Astrocyte (in vitro differentiated cells and primary cell): ENCODE results near the gene TRIO. TPM values are rescaled to one million over a fixed set of nuclear protein-coding genes. Genes with fewer than 3 reads are reported as not detected.

Experiments used
- DNase-seq: peaks from one replicate; pipeline ENCODE4 v3.0.0-alpha.2; 2010; ENCODE audit warnings: low read depth
- FAIRE-seq: peaks from 2 replicates; lab custom pipeline; 2011; peaks lifted over from hg19 to GRCh38; lab: Jason Lieb, UNC
- H2AFZ ChIP-seq: 2 replicates; pipeline ENCODE4 v1.6.0; 2012; ENCODE audit warnings: low read depth, low read length, inconsistent platforms
- H3K27ac ChIP-seq: 2 replicates; pipeline ENCODE4 v1.5.1; 2011; ENCODE audit warnings: low read depth, low read length, inconsistent platforms
- H3K27me3 ChIP-seq: 2 replicates; pipeline ENCODE4 v1.6.0; 2011; ENCODE audit warnings: low read length, inconsistent platforms; ENCODE audit not compliant: insufficient read depth
- H3K36me3 ChIP-seq: 2 replicates; pipeline ENCODE4 v1.5.1; 2011; ENCODE audit warnings: low read length, inconsistent platforms; ENCODE audit not compliant: insufficient read depth
- H3K4me1 ChIP-seq: 2 replicates; pipeline ENCODE4 v1.5.1; 2011; ENCODE audit warnings: low read length, inconsistent platforms; ENCODE audit not compliant: insufficient read depth
- H3K4me2 ChIP-seq: 2 replicates; pipeline ENCODE4 v1.6.0; 2012; ENCODE audit warnings: low read length, inconsistent platforms
- H3K4me3 ChIP-seq: 2 replicates; pipeline ENCODE4 v1.5.1; 2011; ENCODE audit warnings: low read depth, mild to moderate bottlenecking, low read length, inconsistent platforms; ENCODE audit not compliant: insufficient read depth
- H3K79me2 ChIP-seq: 2 replicates; pipeline ENCODE4 v1.6.0; 2012; ENCODE audit warnings: mild to moderate bottlenecking, low read length, inconsistent platforms; ENCODE audit not compliant: insufficient read depth
- H3K9ac ChIP-seq: 2 replicates; pipeline ENCODE4 v1.6.0; 2012; ENCODE audit warnings: mild to moderate bottlenecking, low read length, inconsistent platforms
- H3K9me3 ChIP-seq: 2 replicates; pipeline ENCODE4 v1.5.1; 2012; ENCODE audit warnings: low read depth, mild to moderate bottlenecking, low read length, inconsistent platforms; ENCODE audit not compliant: insufficient read depth
- H4K20me1 ChIP-seq: 2 replicates; pipeline ENCODE4 v1.6.0; 2012; ENCODE audit warnings: low read length, inconsistent platforms; ENCODE audit not compliant: insufficient read depth
- H3K27ac Mint-ChIP-seq: one replicate; pipeline ENCODE4 v1.8.0; 2021; ENCODE audit warnings: mild to moderate bottlenecking, mixed read lengths; ENCODE audit not compliant: unreplicated experiment
- H3K27me3 Mint-ChIP-seq: one replicate; pipeline ENCODE4 v1.8.0; 2021; ENCODE audit warnings: low read depth, mixed read lengths; ENCODE audit not compliant: unreplicated experiment
- H3K36me3 Mint-ChIP-seq: one replicate; pipeline ENCODE4 v1.8.0; 2021; ENCODE audit warnings: low read depth, mixed read lengths; ENCODE audit not compliant: unreplicated experiment
- H3K4me1 Mint-ChIP-seq: one replicate; pipeline ENCODE4 v1.8.0; 2021; ENCODE audit warnings: low read depth, mixed read lengths; ENCODE audit not compliant: unreplicated experiment
- H3K4me3 Mint-ChIP-seq: one replicate; pipeline ENCODE4 v1.8.0; 2021; ENCODE audit warnings: mild to moderate bottlenecking, moderate library complexity, mixed read lengths; ENCODE audit not compliant: unreplicated experiment
- H3K9me3 Mint-ChIP-seq: one replicate; pipeline ENCODE4 v1.8.0; 2021; ENCODE audit warnings: mild to moderate bottlenecking, mixed read lengths; ENCODE audit not compliant: unreplicated experiment
- EZH2 ChIP-seq: IDR thresholded peaks from 2 replicates; pipeline ENCODE4 v1.6.1; 2012; ENCODE audit warnings: mild to moderate bottlenecking, low read length, inconsistent platforms; ENCODE audit not compliant: insufficient read depth
- total RNA-seq: library from RNA; stranded (reverse); gene quantifications from 2 replicates; pipeline ENCODE4 v1.2.1, GENCODE V29; 2021
- TF ChIP-seq, protein P1 (sequence below): IDR thresholded peaks from 2 replicates; pipeline ENCODE4 v1.5.1; 2011; ENCODE audit warnings: low read depth, mild to moderate bottlenecking, inconsistent platforms, low read length, moderate library complexity; ENCODE audit not compliant: insufficient read depth

Gene TRIO
- total RNA-seq, 1 donor from 2014 or later = 347 TPM

DNA sequence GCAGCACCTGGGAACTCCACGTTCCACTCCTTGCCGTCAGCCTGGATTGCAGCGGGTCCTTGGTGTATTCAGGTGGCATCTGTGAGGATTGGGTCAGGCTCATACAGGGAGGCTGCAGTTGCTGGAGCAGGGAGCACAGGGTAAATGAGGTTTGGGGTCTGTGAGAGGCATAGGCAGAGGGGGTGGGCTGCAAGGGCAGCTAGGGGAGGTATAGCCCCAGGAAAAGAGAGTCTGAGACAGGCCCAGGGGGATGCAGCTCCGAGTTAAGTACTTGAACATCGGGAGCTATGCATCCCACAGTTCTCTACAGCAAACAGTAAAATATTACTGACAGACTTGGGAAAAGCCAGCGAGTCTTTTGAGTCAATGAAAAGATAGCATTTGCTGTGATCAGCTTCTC lies 101.6 kb downstream of the TRIO start:
- Histone ChIP-seq H4K20me1 (peaks cover 92% of the 10 kb centered on the region), H3K27me3 (no peaks in the 10 kb centered on the region), H3K9ac (no peak overlapping the region), H3K27ac (no peak overlapping the region), H3K36me3 (no peaks in the 10 kb centered on the region), H3K9me3 (no peaks in the 10 kb centered on the region), H2AFZ (no peak overlapping the region), H3K4me3 (no peak overlapping the region), H3K4me2 (peak overlapping the region; percentile 18), H3K4me1 (peaks cover 44% of the 10 kb centered on the region), H3K79me2 (peaks cover 100% of the 10 kb centered on the region)
- H3K27ac Mint-ChIP-seq = peak overlapping the region; percentile 93
- FAIRE-seq = no peak
- TF ChIP-seq EZH2 = no peak
- TF ChIP-seq, protein P1, sequence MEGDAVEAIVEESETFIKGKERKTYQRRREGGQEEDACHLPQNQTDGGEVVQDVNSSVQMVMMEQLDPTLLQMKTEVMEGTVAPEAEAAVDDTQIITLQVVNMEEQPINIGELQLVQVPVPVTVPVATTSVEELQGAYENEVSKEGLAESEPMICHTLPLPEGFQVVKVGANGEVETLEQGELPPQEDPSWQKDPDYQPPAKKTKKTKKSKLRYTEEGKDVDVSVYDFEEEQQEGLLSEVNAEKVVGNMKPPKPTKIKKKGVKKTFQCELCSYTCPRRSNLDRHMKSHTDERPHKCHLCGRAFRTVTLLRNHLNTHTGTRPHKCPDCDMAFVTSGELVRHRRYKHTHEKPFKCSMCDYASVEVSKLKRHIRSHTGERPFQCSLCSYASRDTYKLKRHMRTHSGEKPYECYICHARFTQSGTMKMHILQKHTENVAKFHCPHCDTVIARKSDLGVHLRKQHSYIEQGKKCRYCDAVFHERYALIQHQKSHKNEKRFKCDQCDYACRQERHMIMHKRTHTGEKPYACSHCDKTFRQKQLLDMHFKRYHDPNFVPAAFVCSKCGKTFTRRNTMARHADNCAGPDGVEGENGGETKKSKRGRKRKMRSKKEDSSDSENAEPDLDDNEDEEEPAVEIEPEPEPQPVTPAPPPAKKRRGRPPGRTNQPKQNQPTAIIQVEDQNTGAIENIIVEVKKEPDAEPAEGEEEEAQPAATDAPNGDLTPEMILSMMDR = no peak
- H3K4me3 Mint-ChIP-seq = peak overlapping the region; percentile 20
- no peak for DNase-seq
- H3K27me3 Mint-ChIP-seq = no peaks in the 10 kb centered on the region
- H3K4me1 Mint-ChIP-seq = peaks cover 84% of the 10 kb centered on the region
- peaks cover 4% of the 10 kb centered on the region for H3K36me3 Mint-ChIP-seq
- H3K9me3 Mint-ChIP-seq = no peaks in the 10 kb centered on the region

DNA sequence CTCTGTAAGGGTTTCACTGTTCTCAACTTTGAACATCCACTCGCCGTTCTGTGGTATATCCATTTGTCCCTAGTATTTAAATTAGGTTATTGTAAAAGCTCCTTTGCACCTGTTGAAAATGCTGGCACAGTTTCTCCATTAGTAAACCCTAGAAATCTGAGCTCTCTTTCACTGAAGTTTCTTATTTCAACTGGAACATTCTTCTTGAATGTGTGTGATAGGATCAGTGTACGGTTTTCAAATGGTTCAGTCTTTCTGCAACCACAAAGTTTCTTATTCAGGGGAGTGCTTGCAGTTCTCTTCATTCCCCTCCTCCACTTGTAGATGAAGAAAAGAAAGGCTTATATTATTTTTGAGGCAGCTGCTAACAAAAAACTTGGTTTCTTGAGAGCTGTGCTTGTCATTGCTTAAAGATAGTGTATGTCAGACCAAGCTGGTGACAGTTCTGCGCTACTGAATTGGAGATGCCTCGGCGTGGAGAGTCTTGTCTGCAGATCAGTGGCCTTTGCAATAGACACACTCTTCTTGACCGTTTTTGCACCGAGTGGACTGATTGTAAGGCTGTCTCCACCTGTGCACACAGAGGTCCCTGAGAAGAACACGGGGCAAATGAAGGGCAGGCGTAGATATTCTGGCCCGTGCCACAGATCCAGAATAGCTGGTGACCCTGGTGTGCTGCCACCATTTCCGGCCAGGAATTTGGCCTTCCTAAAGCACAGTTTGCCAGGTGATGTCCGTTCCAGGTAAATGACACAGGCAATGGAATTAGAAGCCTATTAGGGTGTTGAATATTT lies 102.2 kb downstream of the TRIO start:
- no peak for FAIRE-seq
- Histone ChIP-seq H3K36me3 (no peaks in the 10 kb centered on the region), H3K4me3 (no peak overlapping the region), H3K27me3 (no peaks in the 10 kb centered on the region), H3K79me2 (peaks cover 100% of the 10 kb centered on the region), H3K4me2 (peak overlapping the region; percentile 18), H3K4me1 (peaks cover 49% of the 10 kb centered on the region), H3K9ac (no peak overlapping the region), H3K9me3 (no peaks in the 10 kb centered on the region), H4K20me1 (peaks cover 93% of the 10 kb centered on the region), H2AFZ (no peak overlapping the region), H3K27ac (no peak overlapping the region)
- Mint-ChIP-seq H3K36me3 (peaks cover 6% of the 10 kb centered on the region), H3K27me3 (no peaks in the 10 kb centered on the region), H3K4me3 (no peak overlapping the region), H3K4me1 (peaks cover 84% of the 10 kb centered on the region), H3K27ac (peak overlapping the region; percentile 93), H3K9me3 (no peaks in the 10 kb centered on the region)
- DNase-seq = peak; percentile 82
- no peak for TF ChIP-seq EZH2
- TF ChIP-seq, protein P1 = no peak
